Lung (tissue), 13 donors: ENCODE data around the gene SLC23A2. TPM values are rescaled to one million over a fixed set of nuclear protein-coding genes. Genes with fewer than 3 reads are reported as not detected.

Experiments used
- ATAC-seq: fragments of 200-7000 bp; cut with Tn5 transposase; one replicate; pipeline ENCODE4 v1.9.1; 2020; ENCODE audit warnings: moderate number of reproducible peaks; ENCODE audit not compliant: insufficient read depth, low FRiP score
- DNase-seq, 3 donors: peaks; one replicate each; pipeline ENCODE4 v3.0.0-alpha.2; 2013 to 2017
- H3K27ac ChIP-seq, 2 donors: one replicate each; pipeline ENCODE4 v1.5.1; 2013; ENCODE audit warnings: mild to moderate bottlenecking in 2 of 2, moderate library complexity in 2 of 2, control low read depth in 1 of 2, inconsistent platforms in 1 of 2, low read depth in 1 of 2, low read length in 1 of 2
- H3K27me3 ChIP-seq, 3 donors: one replicate each; pipeline ENCODE4 v1.5.1; 2013; ENCODE audit warnings: low read length in 2 of 3; ENCODE audit not compliant: control insufficient read depth in 3 of 3, insufficient read depth in 3 of 3
- H3K36me3 ChIP-seq, 4 donors: one replicate each; pipeline ENCODE4 v1.5.1; 2013; ENCODE audit warnings: low read length in 4 of 4, mild to moderate bottlenecking in 1 of 4, moderate library complexity in 1 of 4; ENCODE audit not compliant: control insufficient read depth in 4 of 4, insufficient read depth in 4 of 4
- H3K4me1 ChIP-seq, 5 donors: one replicate each; pipeline ENCODE4 v1.5.1; 2013; ENCODE audit warnings: low read length in 5 of 5, mild to moderate bottlenecking in 2 of 5, moderate library complexity in 1 of 5; ENCODE audit not compliant: control insufficient read depth in 5 of 5, insufficient read depth in 5 of 5
- H3K4me3 ChIP-seq: one replicate; pipeline ENCODE4 v1.5.1; 2013; ENCODE audit warnings: mild to moderate bottlenecking, control low read depth, moderate library complexity
- H3K9ac ChIP-seq, 2 donors: one replicate each; pipeline ENCODE4 v1.5.1; 2013; ENCODE audit warnings: low read length in 2 of 2, control low read depth in 1 of 2; ENCODE audit not compliant: insufficient read depth in 1 of 2
- H3K9me3 ChIP-seq, 4 donors: one replicate each; pipeline ENCODE4 v1.5.1; 2013; ENCODE audit warnings: low read length in 3 of 4, mild to moderate bottlenecking in 1 of 4, moderate library complexity in 1 of 4; ENCODE audit not compliant: control insufficient read depth in 4 of 4, insufficient read depth in 3 of 4
- CTCF ChIP-seq: IDR thresholded peaks from 2 replicates; pipeline ENCODE4 v1.5.1; 2012; ENCODE audit warnings: mild to moderate bottlenecking; ENCODE audit errors: control extremely low read depth, extremely low read depth
- WGBS, 2 donors: extraction: QIAGEN DNeasy Blood & Tissue Kit; methylation state at CpG; one replicate each; pipeline ENCODE4 v1.1.7; 2013; 5-methylcytosine and 5-hydroxymethylcytosine counted together
- polyA plus RNA-seq, 2 donors: library from polyadenylated mRNA; stranded (reverse); fragments of 200-250 nt; gene quantifications; one replicate each; pipeline ENCODE4 v1.2.1, GENCODE V29; 2013
- small RNA-seq: library from RNA; depleted of rRNA; stranded (forward); fragments of <200 nt; gene quantifications from one replicate; pipeline ENCODE3, GENCODE V24; 2014; ENCODE audit warnings: low replicate concordance
- total RNA-seq, 2 donors: library from RNA; depleted of rRNA in 1 of 2; stranded (reverse); fragments of >200 nt in 1 of 2; gene quantifications; one replicate each; pipeline ENCODE4 v1.2.1, GENCODE V29; 2014 to 2021
- donor health status: control.
- donor health status: control.
- donor health status: Bipolar disorder and iron deficiency.
- donor health status: healthy.
- donor health status: DM: yes; HTN: yes; CAD: no.

SLC23A2 gene
- total and polyA plus RNA-seq, 4 donors: 6.0 to 23.5 (median 14.3) TPM

- H3K27me3 ChIP-seq: no peaks in the 10 kb centered on the region
- peaks cover 0 to 2% (median 0%) of the 10 kb centered on the region in 5 donors for H3K4me1 ChIP-seq
- peaks cover 0 to 25% (median 15%) of the 10 kb centered on the region in 4 donors for H3K36me3 ChIP-seq
- ATAC-seq (no peak), DNase-seq (no peak)
- no peak overlapping the region for H3K9ac ChIP-seq
- H3K4me3 ChIP-seq: no peak overlapping the region
- TF ChIP-seq CTCF: no peak
- H3K9me3 ChIP-seq: peaks cover 0 to 3% (median 2%) of the 10 kb centered on the region in 4 donors
- 39 to 74% methylated on average over 3 of the region's 3 CpGs for WGBS, 2 donors
- H3K27ac ChIP-seq: no peak overlapping the region
These were observed 198.8 kb downstream of the SLC23A2 start for GRCh38 chr20:4802527-4802926.

Small RNAs within 50 kb of the gene (small RNA-seq; reads per million reads assigned to genes)
- gene AL121890.1 (not detected), gene RF00322 (not detected)

Other genes starting within 250 kb of the SLC23A2 start
- gene RASSF2, start 177.9 kb downstream of the SLC23A2 start, total RNA-seq: 10 to 100 TPM; 35.0 to 40.4 TPM
- gene RASSF2, start 177.9 kb downstream of the SLC23A2 start, polyA plus RNA-seq: 10 to 100 TPM in 1 of 2 donors, 1 to 10 TPM in 1; 9.5 to 77.8 TPM
- 10 to 100 TPM; 89.2 to 93.8 TPM for gene TMEM230, start 111.6 kb upstream of the SLC23A2 start, total RNA-seq
- gene TMEM230, start 111.6 kb upstream of the SLC23A2 start, polyA plus RNA-seq: 100 to 1,000 TPM in 1 of 2 donors, 10 to 100 TPM in 1; 88.3 to 160 TPM
- 10 to 100 TPM; 47.9 to 50.0 TPM for gene PCNA, start 118.4 kb upstream of the SLC23A2 start, total RNA-seq
- gene PCNA, start 118.4 kb upstream of the SLC23A2 start, polyA plus RNA-seq: 10 to 100 TPM; 67.3 to 74.1 TPM
- 10 to 100 TPM; 39.4 to 50.8 TPM for gene CDS2, start 125.5 kb upstream of the SLC23A2 start, total RNA-seq
- gene CDS2, start 125.5 kb upstream of the SLC23A2 start, polyA plus RNA-seq: 10 to 100 TPM; 15.7 to 34.6 TPM